GM19238 (cell line): ENCODE data around the gene OGFOD3.
"Not testable (repeated sequence)": the region's sequence is repeated elsewhere in the genome, so short reads cannot be mapped to it uniquely, and the experiment has no call there.

Source experiments
- DNase-seq: peaks from one replicate; pipeline ENCODE4 v3.0.0; 2011; ENCODE audit warnings: low spot score; ENCODE audit not compliant: insufficient read length

OGFOD3 gene

GRCh38 chr17:82388223-82388921, 30.0 kb downstream of the OGFOD3 start:
- no peak for DNase-seq

GRCh38 chr17:82387705-82388106, 30.7 kb downstream of the OGFOD3 start:
- DNase-seq: no peak

GRCh38 chr17:82386881-82387704, 31.3 kb downstream of the OGFOD3 start:
- DNase-seq: no peak

GRCh38 chr17:82386255-82386831, 32.0 kb downstream of the OGFOD3 start:
- DNase-seq: no peak

- no peak for DNase-seq
Measured at GRCh38 chr17:82385559-82386254, 32.7 kb downstream of the OGFOD3 start.

GRCh38 chr17:82384730-82385481, 33.5 kb downstream of the OGFOD3 start:
- no peak for DNase-seq

GRCh38 chr17:82384051-82384729, 34.2 kb downstream of the OGFOD3 start:
- no peak for DNase-seq

- DNase-seq: no peak
Measured at GRCh38 chr17:82383411-82383810, 35.0 kb downstream of the OGFOD3 start.

- no peak for DNase-seq
Measured at GRCh38 chr17:82382933-82383255, 35.5 kb downstream of the OGFOD3 start.

GRCh38 chr17:82382220-82382932, 36.0 kb downstream of the OGFOD3 start:
- DNase-seq: not testable (repeated sequence)

GRCh38 chr17:82381703-82382009, 36.7 kb downstream of the OGFOD3 start:
- DNase-seq: not testable (repeated sequence)

- no peak for DNase-seq
Measured at GRCh38 chr17:82380860-82381702, 37.3 kb downstream of the OGFOD3 start.

- no peak for DNase-seq
Measured at GRCh38 chr17:82378741-82379021, 39.7 kb downstream of the OGFOD3 start.

GRCh38 chr17:82377924-82378740, 40.3 kb downstream of the OGFOD3 start:
- DNase-seq: no peak

- not testable (repeated sequence) for DNase-seq
Measured at GRCh38 chr17:82377294-82377693, 41.1 kb downstream of the OGFOD3 start.

- DNase-seq: no peak
Measured at GRCh38 chr17:82376042-82376730, 42.2 kb downstream of the OGFOD3 start.

- DNase-seq: no peak
Measured at GRCh38 chr17:82375359-82376041, 42.9 kb downstream of the OGFOD3 start.
